ENCODE data around the gene PLA2G4A.

Gene PLA2G4A

GRCh38 chr1:186828611-186829454 lies at the start of gene PLA2G4A:
Gene PLA2G4A (plus strand): TSS chr1:186828949. CDS start chr1:186854355, 25,406 bp downstream.
- peak; percentile 5 for DNase-seq
- ATAC-seq, result peak; percentile 66

GRCh38 chr1:186780076-186780475 lies 48.7 kb upstream of the PLA2G4A start:
- DNase-seq, result no peak
- ATAC-seq, result no peak

- no peak for DNase-seq
- no peak for ATAC-seq
Observed at GRCh38 chr1:186781730-186782129, 47.0 kb upstream of the PLA2G4A start.

GRCh38 chr1:186782791-186783190 lies 46.0 kb upstream of the PLA2G4A start:
- no peak for ATAC-seq

GRCh38 chr1:186783193-186783592 lies 45.6 kb upstream of the PLA2G4A start:
- no peak for DNase-seq
- no peak for ATAC-seq

More at GRCh38 chr1:186782791-186783190, 46.0 kb upstream of the PLA2G4A start:
- no peak for DNase-seq

GRCh38 chr1:186785503-186785902 lies 43.2 kb upstream of the PLA2G4A start:
- DNase-seq, result no peak
- ATAC-seq, result no peak

GRCh38 chr1:186790101-186790500 lies 38.6 kb upstream of the PLA2G4A start:
- no peak for ATAC-seq

GRCh38 chr1:186792870-186793581 lies 35.7 kb upstream of the PLA2G4A start:
- ATAC-seq (peak; percentile 69), DNase-seq (no peak)

More at GRCh38 chr1:186790101-186790500, 38.6 kb upstream of the PLA2G4A start:
- no peak for DNase-seq

- DNase-seq (no peak), ATAC-seq (no peak)
Observed at GRCh38 chr1:186793582-186793927, 35.2 kb upstream of the PLA2G4A start.

GRCh38 chr1:186798960-186799688 lies 29.6 kb upstream of the PLA2G4A start:
- no peak for DNase-seq
- ATAC-seq, result no peak

GRCh38 chr1:186799689-186800054 lies 29.1 kb upstream of the PLA2G4A start:
- ATAC-seq, result no peak
- DNase-seq, result no peak

GRCh38 chr1:186802388-186802787 lies 26.4 kb upstream of the PLA2G4A start:
- no peak for DNase-seq
- ATAC-seq, result no peak

- DNase-seq (no peak), ATAC-seq (no peak)
Observed at GRCh38 chr1:186804679-186805078, 24.1 kb upstream of the PLA2G4A start.

- no peak for DNase-seq
Observed at GRCh38 chr1:186806477-186806876, 22.3 kb upstream of the PLA2G4A start.

GRCh38 chr1:186807163-186807562 lies 21.6 kb upstream of the PLA2G4A start:
- ATAC-seq (no peak), DNase-seq (no peak)

More at GRCh38 chr1:186806477-186806876, 22.3 kb upstream of the PLA2G4A start:
- ATAC-seq, result no peak

- ATAC-seq (no peak), DNase-seq (no peak)
Observed at GRCh38 chr1:186811892-186812291, 16.9 kb upstream of the PLA2G4A start.

GRCh38 chr1:186812570-186812969 lies 16.2 kb upstream of the PLA2G4A start:
- DNase-seq, result no peak
- no peak for ATAC-seq

GRCh38 chr1:186813420-186813819 lies 15.3 kb upstream of the PLA2G4A start:
- DNase-seq (no peak), ATAC-seq (no peak)

GRCh38 chr1:186819126-186819525 lies 9.6 kb upstream of the PLA2G4A start:
- ATAC-seq, result no peak
- no peak for DNase-seq

GRCh38 chr1:186819563-186819962 lies 9.2 kb upstream of the PLA2G4A start:
- ATAC-seq (no peak), DNase-seq (no peak)

GRCh38 chr1:186829686-186830587 lies 1.2 kb downstream of the PLA2G4A start:
- DNase-seq, result no peak
- no peak for ATAC-seq

- ATAC-seq (no peak), DNase-seq (no peak)
Observed at GRCh38 chr1:186831168-186831567, 2.4 kb downstream of the PLA2G4A start.

Measured in stimulated activated naive CD8-positive, alpha-beta T cell treated with anti-CD3 and anti-CD28 coated beads, Interleukin-15, Interleukin-2, amounts not matched to agents 100 U/mL and 50 U/mL, for 24 hours (primary cell).